DMS153 treated with DMSO at 0.1 percent for 48 hours (cell line): ENCODE results near the gene PLCB1.
"Not testable (repeated sequence)": the region's sequence is repeated elsewhere in the genome, so short reads cannot be mapped to it uniquely, and the experiment has no call there.

Experiments
- DNase-seq: peaks from one replicate; lab custom pipeline; 2025; ENCODE audit not compliant: unreplicated experiment; lab: John Stamatoyannopoulos, UW

Gene PLCB1

GRCh38 chr20:8156235-8157079 lies 24.4 kb downstream of the PLCB1 start:
- peak; percentile 71 for DNase-seq

- not testable (repeated sequence) for DNase-seq
Observed at GRCh38 chr20:8159217-8159616, 27.2 kb downstream of the PLCB1 start.

- peak; percentile 36 for DNase-seq
Observed at GRCh38 chr20:8161264-8162071, 29.4 kb downstream of the PLCB1 start.

GRCh38 chr20:8162610-8163009 lies 30.5 kb downstream of the PLCB1 start:
- DNase-seq: no peak

- no peak for DNase-seq
Observed at GRCh38 chr20:8163543-8163942, 31.5 kb downstream of the PLCB1 start.

GRCh38 chr20:8166730-8167129 lies 34.7 kb downstream of the PLCB1 start:
- DNase-seq: no peak

- DNase-seq: no peak
Observed at GRCh38 chr20:8168785-8169288, 36.8 kb downstream of the PLCB1 start.

- DNase-seq: no peak
Observed at GRCh38 chr20:8170921-8171320, 38.9 kb downstream of the PLCB1 start.

- DNase-seq: no peak
Observed at GRCh38 chr20:8172191-8172590, 40.1 kb downstream of the PLCB1 start.

- DNase-seq: no peak
Observed at GRCh38 chr20:8175741-8176675, 43.9 kb downstream of the PLCB1 start.

GRCh38 chr20:8183526-8183925 lies 51.5 kb downstream of the PLCB1 start:
- no peak for DNase-seq

GRCh38 chr20:8187740-8188139 lies 55.7 kb downstream of the PLCB1 start:
- DNase-seq: no peak

- no peak for DNase-seq
Observed at GRCh38 chr20:8190043-8190880, 58.2 kb downstream of the PLCB1 start.

- DNase-seq: no peak
Observed at GRCh38 chr20:8194721-8195120, 62.7 kb downstream of the PLCB1 start.

GRCh38 chr20:8196096-8196495 lies 64.0 kb downstream of the PLCB1 start:
- no peak for DNase-seq

- DNase-seq: no peak
Observed at GRCh38 chr20:8200220-8200619, 68.2 kb downstream of the PLCB1 start.

- DNase-seq: no peak
Observed at GRCh38 chr20:8203366-8203765, 71.3 kb downstream of the PLCB1 start.

GRCh38 chr20:8205996-8206395 lies 73.9 kb downstream of the PLCB1 start:
- DNase-seq: no peak

- no peak for DNase-seq
Observed at GRCh38 chr20:8208226-8208625, 76.2 kb downstream of the PLCB1 start.

GRCh38 chr20:8209061-8209460 lies 77.0 kb downstream of the PLCB1 start:
- no peak for DNase-seq
